ENCODE measurements around the gene PHF14. TPM values are rescaled to one million over a fixed set of nuclear protein-coding genes. Genes with fewer than 3 reads are reported as not detected.

PHF14 gene
- polyA plus RNA-seq, 1 donor from 2014 or later, result 139 TPM

DNA sequence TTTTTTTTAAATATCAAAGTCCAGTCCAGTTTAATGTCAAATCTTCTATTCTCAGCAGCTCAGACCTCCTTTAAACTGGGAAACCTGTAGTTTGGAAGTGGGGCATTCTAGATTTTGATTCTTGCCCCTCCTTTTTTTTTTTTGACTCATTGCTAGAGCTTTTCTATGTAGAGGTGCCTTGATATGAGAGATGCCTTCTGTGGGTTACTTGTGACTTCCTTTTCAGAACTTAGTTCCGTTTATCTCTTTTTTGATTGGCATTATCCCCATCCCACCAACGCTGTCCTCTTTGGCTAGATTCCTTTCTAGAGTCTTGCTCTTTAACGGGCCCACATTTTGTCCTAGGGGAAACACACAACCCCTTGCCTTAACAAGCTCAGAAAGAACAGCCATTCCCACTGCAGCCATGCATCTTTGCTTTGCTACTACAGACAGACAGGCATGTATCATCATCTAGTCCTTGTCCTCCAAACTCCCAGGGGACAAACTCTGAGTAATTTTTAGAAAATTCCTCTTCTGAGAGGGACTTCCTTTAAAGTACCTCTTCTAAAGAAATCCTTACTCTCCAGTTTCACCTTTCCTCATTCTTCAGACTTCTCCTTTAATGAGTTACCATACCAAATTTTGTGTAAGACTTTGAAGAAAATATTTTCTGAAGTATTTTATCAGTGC is 153.6 kb downstream of the PHF14 start:
- H3K27me3 ChIP-seq (ENCODE audit: insufficient read depth, low read depth, low read length), result no peaks in the 10 kb centered on the region
- H3K27ac ChIP-seq (ENCODE audit: low read length), result no peak overlapping the region
- no peaks in the 10 kb centered on the region for H3F3A ChIP-seq (ENCODE audit: insufficient read depth, low read length, poor library complexity, severe bottlenecking)
- no peaks in the 10 kb centered on the region for H4K20me1 ChIP-seq (ENCODE audit: insufficient read depth)
- H2AFZ ChIP-seq (ENCODE audit: low read depth, low read length), result no peak overlapping the region
- H3K9me3 ChIP-seq (ENCODE audit: low read length), result no peaks in the 10 kb centered on the region
- H3K4me3 ChIP-seq (ENCODE audit: low read length), result no peak overlapping the region
- no peaks in the 10 kb centered on the region for H3K9me2 ChIP-seq (ENCODE audit: insufficient read depth, low read length)
- no peak for TF ChIP-seq EZH2 (IDR thresholded peaks at IDR 0.05; ENCODE audit: borderline replicate concordance, insufficient read depth, low read length, poor library complexity, severe bottlenecking)
- TF ChIP-seq, protein P1, sequence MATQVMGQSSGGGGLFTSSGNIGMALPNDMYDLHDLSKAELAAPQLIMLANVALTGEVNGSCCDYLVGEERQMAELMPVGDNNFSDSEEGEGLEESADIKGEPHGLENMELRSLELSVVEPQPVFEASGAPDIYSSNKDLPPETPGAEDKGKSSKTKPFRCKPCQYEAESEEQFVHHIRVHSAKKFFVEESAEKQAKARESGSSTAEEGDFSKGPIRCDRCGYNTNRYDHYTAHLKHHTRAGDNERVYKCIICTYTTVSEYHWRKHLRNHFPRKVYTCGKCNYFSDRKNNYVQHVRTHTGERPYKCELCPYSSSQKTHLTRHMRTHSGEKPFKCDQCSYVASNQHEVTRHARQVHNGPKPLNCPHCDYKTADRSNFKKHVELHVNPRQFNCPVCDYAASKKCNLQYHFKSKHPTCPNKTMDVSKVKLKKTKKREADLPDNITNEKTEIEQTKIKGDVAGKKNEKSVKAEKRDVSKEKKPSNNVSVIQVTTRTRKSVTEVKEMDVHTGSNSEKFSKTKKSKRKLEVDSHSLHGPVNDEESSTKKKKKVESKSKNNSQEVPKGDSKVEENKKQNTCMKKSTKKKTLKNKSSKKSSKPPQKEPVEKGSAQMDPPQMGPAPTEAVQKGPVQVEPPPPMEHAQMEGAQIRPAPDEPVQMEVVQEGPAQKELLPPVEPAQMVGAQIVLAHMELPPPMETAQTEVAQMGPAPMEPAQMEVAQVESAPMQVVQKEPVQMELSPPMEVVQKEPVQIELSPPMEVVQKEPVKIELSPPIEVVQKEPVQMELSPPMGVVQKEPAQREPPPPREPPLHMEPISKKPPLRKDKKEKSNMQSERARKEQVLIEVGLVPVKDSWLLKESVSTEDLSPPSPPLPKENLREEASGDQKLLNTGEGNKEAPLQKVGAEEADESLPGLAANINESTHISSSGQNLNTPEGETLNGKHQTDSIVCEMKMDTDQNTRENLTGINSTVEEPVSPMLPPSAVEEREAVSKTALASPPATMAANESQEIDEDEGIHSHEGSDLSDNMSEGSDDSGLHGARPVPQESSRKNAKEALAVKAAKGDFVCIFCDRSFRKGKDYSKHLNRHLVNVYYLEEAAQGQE (IDR thresholded peaks at IDR 0.05; ENCODE audit: borderline replicate concordance), result no peak
- TF ChIP-seq, protein P2, sequence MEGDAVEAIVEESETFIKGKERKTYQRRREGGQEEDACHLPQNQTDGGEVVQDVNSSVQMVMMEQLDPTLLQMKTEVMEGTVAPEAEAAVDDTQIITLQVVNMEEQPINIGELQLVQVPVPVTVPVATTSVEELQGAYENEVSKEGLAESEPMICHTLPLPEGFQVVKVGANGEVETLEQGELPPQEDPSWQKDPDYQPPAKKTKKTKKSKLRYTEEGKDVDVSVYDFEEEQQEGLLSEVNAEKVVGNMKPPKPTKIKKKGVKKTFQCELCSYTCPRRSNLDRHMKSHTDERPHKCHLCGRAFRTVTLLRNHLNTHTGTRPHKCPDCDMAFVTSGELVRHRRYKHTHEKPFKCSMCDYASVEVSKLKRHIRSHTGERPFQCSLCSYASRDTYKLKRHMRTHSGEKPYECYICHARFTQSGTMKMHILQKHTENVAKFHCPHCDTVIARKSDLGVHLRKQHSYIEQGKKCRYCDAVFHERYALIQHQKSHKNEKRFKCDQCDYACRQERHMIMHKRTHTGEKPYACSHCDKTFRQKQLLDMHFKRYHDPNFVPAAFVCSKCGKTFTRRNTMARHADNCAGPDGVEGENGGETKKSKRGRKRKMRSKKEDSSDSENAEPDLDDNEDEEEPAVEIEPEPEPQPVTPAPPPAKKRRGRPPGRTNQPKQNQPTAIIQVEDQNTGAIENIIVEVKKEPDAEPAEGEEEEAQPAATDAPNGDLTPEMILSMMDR (IDR thresholded peaks at IDR 0.05; ENCODE audit: poor library complexity, severe bottlenecking), result no peak
- no peak for TF ChIP-seq SMC3 (conservative IDR thresholded peaks at IDR 0.05; ENCODE audit: poor library complexity)
- no peak for TF ChIP-seq MXI1 (conservative IDR thresholded peaks at IDR 0.05; ENCODE audit: poor library complexity, severe bottlenecking)
- no peaks in the 10 kb centered on the region for H3K79me2 ChIP-seq (replicated peaks; ENCODE audit: insufficient read depth, low read length)
- no peak overlapping the region for H3K9ac ChIP-seq (ENCODE audit: low read length)
- H3K36me3 ChIP-seq (ENCODE audit: insufficient read depth, low read length), result no peaks in the 10 kb centered on the region
- no peak overlapping the region for H3K4me2 ChIP-seq (ENCODE audit: low read length)

DNA sequence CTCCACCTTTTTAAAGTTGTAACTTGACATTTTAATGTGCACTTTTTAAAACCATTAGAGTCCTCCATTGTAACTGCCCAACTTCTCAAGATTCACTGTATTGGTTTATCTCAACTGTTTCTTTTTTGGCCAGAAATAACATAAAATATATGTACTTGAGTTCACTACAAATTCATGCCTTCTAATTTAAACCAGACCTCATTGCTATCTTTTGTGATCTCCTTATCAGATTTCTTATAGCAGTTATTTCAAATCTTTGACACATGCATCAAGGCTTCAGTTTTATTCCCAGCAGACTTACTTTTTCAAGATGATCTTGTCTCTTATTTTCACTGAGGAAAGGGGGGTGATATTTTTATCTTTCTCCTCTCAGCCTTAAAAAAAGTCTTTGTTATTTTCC is 154.3 kb downstream of the PHF14 start:
- H3K27ac ChIP-seq (ENCODE audit: low read length), result no peak overlapping the region
- H3F3A ChIP-seq (ENCODE audit: insufficient read depth, low read length, poor library complexity, severe bottlenecking), result no peaks in the 10 kb centered on the region
- no peaks in the 10 kb centered on the region for H3K9me2 ChIP-seq (ENCODE audit: insufficient read depth, low read length)
- no peaks in the 10 kb centered on the region for H4K20me1 ChIP-seq (ENCODE audit: insufficient read depth)
- H3K4me2 ChIP-seq (ENCODE audit: low read length), result no peak overlapping the region
- H2AFZ ChIP-seq (ENCODE audit: low read depth, low read length), result no peak overlapping the region
- H3K4me3 ChIP-seq (ENCODE audit: low read length), result no peak overlapping the region
- no peaks in the 10 kb centered on the region for H3K36me3 ChIP-seq (ENCODE audit: insufficient read depth, low read length)
- no peaks in the 10 kb centered on the region for H3K27me3 ChIP-seq (ENCODE audit: insufficient read depth, low read depth, low read length)
- no peaks in the 10 kb centered on the region for H3K9me3 ChIP-seq (ENCODE audit: low read length)
- no peaks in the 10 kb centered on the region for H3K79me2 ChIP-seq (replicated peaks; ENCODE audit: insufficient read depth, low read length)
- no peak overlapping the region for H3K9ac ChIP-seq (ENCODE audit: low read length)
- TF ChIP-seq TAF1 (IDR thresholded peaks at IDR 0.05; ENCODE audit: low read depth) (no peak), MXI1 (conservative IDR thresholded peaks at IDR 0.05; ENCODE audit: poor library complexity, severe bottlenecking) (no peak), EZH2 (IDR thresholded peaks at IDR 0.05; ENCODE audit: borderline replicate concordance, insufficient read depth, low read length, poor library complexity, severe bottlenecking) (no peak), SMC3 (conservative IDR thresholded peaks at IDR 0.05; ENCODE audit: poor library complexity) (no peak), EP300 (conservative IDR thresholded peaks at IDR 0.05; ENCODE audit: poor library complexity, severe bottlenecking) (no peak), RAD21 (conservative IDR thresholded peaks at IDR 0.05) (no peak), POLR2AphosphoS5 (IDR thresholded peaks at IDR 0.05) (no peak)
- TF ChIP-seq, protein P1 (IDR thresholded peaks at IDR 0.05; ENCODE audit: borderline replicate concordance), result no peak
- TF ChIP-seq, protein P2 (IDR thresholded peaks at IDR 0.05; ENCODE audit: poor library complexity, severe bottlenecking), result no peak
